K562 (cell line): ENCODE data around the gene GRIPAP1. TPM values are rescaled to one million over a fixed set of nuclear protein-coding genes. Genes with fewer than 3 reads are reported as not detected.

Experiments
- CREBBP ChIP-seq: IDR thresholded peaks from one replicate; pipeline ENCODE4 v1.6.1; 2012; ENCODE audit warnings: low read depth, mild to moderate bottlenecking, control low read depth, inconsistent platforms, low read length
- HSF4 ChIP-seq: fragments of 250-450 bp; sonication (Bioruptor Pico); IDR thresholded peaks from 2 replicates; pipeline ENCODE4 v2.1.2; 2022; ENCODE audit warnings: mild to moderate bottlenecking, moderate library complexity, borderline replicate concordance
- IRF2 ChIP-seq: sonication (generic); formaldehyde crosslinking; IDR thresholded peaks from 2 replicates; pipeline ENCODE4 v1.8.1; 2022; ENCODE audit warnings: mild to moderate bottlenecking, missing genetic modification reagents
- KDM1A ChIP-seq, 2 experiments: fragments of 450-650 bp; IDR thresholded peaks; 2 replicates each; pipeline ENCODE4 v1.6.1; 2016; ENCODE audit warnings: mild to moderate bottlenecking in 2 of 2
- KDM4B ChIP-seq, 2 experiments: fragments of 450-650 bp in 1 of 2; sonication (generic) in 1 of 2; IDR thresholded peaks; 2 replicates each; pipeline ENCODE4 v1.6.1; 2016 to 2017; ENCODE audit warnings: borderline replicate concordance in 2 of 2, antibody characterized with exemption in 1 of 2, low read depth in 1 of 2, mild to moderate bottlenecking in 1 of 2
- NFATC3 ChIP-seq: fragments of 450-650 bp; IDR thresholded peaks from 2 replicates; pipeline ENCODE4 v1.6.1; 2017; ENCODE audit warnings: mild to moderate bottlenecking
- SIN3A ChIP-seq, 2 experiments: fragments of 150-350 bp in 1 of 2; IDR thresholded peaks; 2 replicates each; pipeline ENCODE4 v1.6.1; 2011 to 2016; ENCODE audit warnings: borderline replicate concordance in 2 of 2, low read depth in 2 of 2, low read length in 2 of 2, mild to moderate bottlenecking in 2 of 2, moderate library complexity in 2 of 2; ENCODE audit not compliant: control insufficient read depth in 1 of 2
- SMARCA5 ChIP-seq: fragments of 450-650 bp; IDR thresholded peaks from 2 replicates; pipeline ENCODE4 v1.6.1; 2016
- TBP ChIP-seq: optimal IDR thresholded peaks from 2 replicates; pipeline ENCODE3; 2011; ENCODE audit warnings: low read depth, low read length, improper control_type of control experiment
- ZHX1 ChIP-seq: fragments of 150-350 bp; conservative IDR thresholded peaks from 2 replicates; pipeline ENCODE4 v1.6.1; 2014; ENCODE audit warnings: low read length
- ZKSCAN3 ChIP-seq: fragments of 250-450 bp; sonication (Bioruptor Pico); IDR thresholded peaks from 2 replicates; pipeline ENCODE4 v1.4.0; 2020
- polyA plus RNA-seq, 8 experiments: library from polyadenylated mRNA; depleted of rRNA in 4 of 8; stranded (reverse) in 5 of 8; unstranded in 3 of 8; fragments of >200 nt; fragmentation: Nextera tagmentation in 2 of 8; fragmentation: Illumina TruSeq in 1 of 8; extraction: Ambion mirVana in 2 of 8; extraction: Trizol in 1 of 8; gene quantifications; 2 replicates each; pipeline versions ENCODE4 v1.2.1 to v1.2.3, GENCODE V29; 2011 to 2014; ENCODE audit warnings: inconsistent platforms in 1 of 8, missing spikeins in 1 of 8
- total RNA-seq, 7 experiments: library from RNA; depleted of rRNA in 6 of 7; stranded (reverse); fragments of >200 nt in 6 of 7; fragmentation: Illumina TruSeq in 2 of 7; extraction: Trizol in 2 of 7; gene quantifications; 2 replicates each; pipeline versions ENCODE4 v1.2.1 to v1.2.3, GENCODE V29; 2011 to 2021; ENCODE audit warnings: low replicate concordance in 1 of 7
- TF ChIP-seq, protein P1 (sequence below), 2 experiments: fragments of 450-650 bp in 1 of 2; IDR thresholded peaks; 2 replicates each; pipeline ENCODE4 v1.6.1; 2011 to 2017; ENCODE audit warnings: low read depth in 2 of 2, antibody characterized with exemption in 1 of 2, borderline replicate concordance in 1 of 2, low read length in 1 of 2, mild to moderate bottlenecking in 1 of 2, mixed read lengths in 1 of 2; ENCODE audit not compliant: control insufficient read depth in 1 of 2

The GRIPAP1 gene
- total and polyA plus RNA-seq, 9 of the 15 experiments (the other 6 are each of a cell fraction or from before 2014, with no cell fraction given) = 4.1 to 41.6 (median 24.0) TPM

DNA sequence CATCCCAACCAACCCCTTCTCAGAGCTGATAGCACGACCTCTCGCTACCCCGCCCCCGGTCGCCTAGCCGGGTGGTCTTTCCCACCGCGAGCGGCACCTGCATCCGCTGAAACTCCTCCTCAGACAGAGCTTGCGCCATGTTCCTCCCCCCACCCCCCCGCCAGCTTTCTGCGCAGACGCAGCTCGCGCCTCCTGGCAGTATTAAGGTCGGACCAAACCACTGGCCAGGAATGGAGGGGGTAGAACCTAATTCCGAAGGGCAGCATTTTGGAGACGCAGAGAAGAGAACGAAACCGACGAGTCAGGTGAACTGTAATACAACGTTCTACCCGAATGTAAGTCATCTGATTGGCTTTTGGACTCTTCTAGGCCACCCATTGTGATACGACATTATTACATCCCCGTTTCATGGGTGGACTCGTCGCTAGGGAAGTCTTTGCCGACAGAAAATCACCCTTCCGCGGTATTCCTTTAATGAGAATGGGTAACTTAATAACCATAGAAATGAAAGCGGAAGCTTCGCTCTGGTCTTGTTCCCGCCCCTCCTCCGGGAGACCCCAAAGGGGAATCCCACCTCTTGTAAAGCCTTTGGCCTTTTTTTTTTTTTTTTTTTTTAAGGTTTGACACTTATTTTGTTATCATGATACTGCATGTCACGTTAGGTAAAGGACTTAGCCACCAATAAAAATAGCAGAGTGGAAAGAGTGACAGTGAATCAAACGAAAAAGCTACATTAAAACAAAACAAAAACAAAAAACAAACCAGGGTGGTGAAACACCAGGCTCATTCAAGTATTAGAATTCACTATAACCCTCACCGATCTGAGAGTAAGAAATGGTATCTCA is at the start of gene GRIPAP1 (continued):
- TF ChIP-seq, protein P1, sequence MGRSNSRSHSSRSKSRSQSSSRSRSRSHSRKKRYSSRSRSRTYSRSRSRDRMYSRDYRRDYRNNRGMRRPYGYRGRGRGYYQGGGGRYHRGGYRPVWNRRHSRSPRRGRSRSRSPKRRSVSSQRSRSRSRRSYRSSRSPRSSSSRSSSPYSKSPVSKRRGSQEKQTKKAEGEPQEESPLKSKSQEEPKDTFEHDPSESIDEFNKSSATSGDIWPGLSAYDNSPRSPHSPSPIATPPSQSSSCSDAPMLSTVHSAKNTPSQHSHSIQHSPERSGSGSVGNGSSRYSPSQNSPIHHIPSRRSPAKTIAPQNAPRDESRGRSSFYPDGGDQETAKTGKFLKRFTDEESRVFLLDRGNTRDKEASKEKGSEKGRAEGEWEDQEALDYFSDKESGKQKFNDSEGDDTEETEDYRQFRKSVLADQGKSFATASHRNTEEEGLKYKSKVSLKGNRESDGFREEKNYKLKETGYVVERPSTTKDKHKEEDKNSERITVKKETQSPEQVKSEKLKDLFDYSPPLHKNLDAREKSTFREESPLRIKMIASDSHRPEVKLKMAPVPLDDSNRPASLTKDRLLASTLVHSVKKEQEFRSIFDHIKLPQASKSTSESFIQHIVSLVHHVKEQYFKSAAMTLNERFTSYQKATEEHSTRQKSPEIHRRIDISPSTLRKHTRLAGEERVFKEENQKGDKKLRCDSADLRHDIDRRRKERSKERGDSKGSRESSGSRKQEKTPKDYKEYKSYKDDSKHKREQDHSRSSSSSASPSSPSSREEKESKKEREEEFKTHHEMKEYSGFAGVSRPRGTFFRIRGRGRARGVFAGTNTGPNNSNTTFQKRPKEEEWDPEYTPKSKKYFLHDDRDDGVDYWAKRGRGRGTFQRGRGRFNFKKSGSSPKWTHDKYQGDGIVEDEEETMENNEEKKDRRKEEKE (IDR thresholded peaks at IDR 0.05; ENCODE audit: borderline replicate concordance in 1 of 2, control insufficient read depth in 1 of 2, low read depth in 2 of 2, low read length in 1 of 2) = peak in 1 of 2 experiments; percentile 96; a peak in 2 of 4 replicates
- TF ChIP-seq KDM1A (IDR thresholded peaks at IDR 0.05) (no peak), HSF4 (CRISPR knock-in tag) (no peak), ZKSCAN3 (CRISPR knock-in tag) (no peak), SIN3A (IDR thresholded peaks at IDR 0.05; ENCODE audit: borderline replicate concordance in 2 of 2, control insufficient read depth in 1 of 2, low read depth in 2 of 2, low read length in 2 of 2) (peak; percentile 15 to 56; a peak in 1 of 4 replicates), IRF2 (no peak), TBP (peak; percentile 94), SMARCA5 (no peak), ZHX1 (no peak), CREBBP (no peak), NFATC3 (no peak), KDM4B (IDR thresholded peaks at IDR 0.05; ENCODE audit: borderline replicate concordance in 2 of 2, low read depth in 1 of 2) (0 out of 4 replicates have a peak, but pooled peaks of 1 of the 2 experiments have one; percentile 49)
